NCI-H524 treated with DMSO at 0.1 percent for 48 hours (cell line): ENCODE measurements around the gene ZNF582.
A peak's percentile ranks its signal among the peaks of the same experiment; 100 is the strongest.

Experiments
- DNase-seq: peaks from one replicate; lab custom pipeline; 2025; lab: John Stamatoyannopoulos, UW

Gene ZNF582

GRCh38 chr19:56393119-56394012, at the start of gene ZNF582:
Gene ZNF582, minus strand, starts transcription at chr19:56393534. Its CDS starts 1,782 bp downstream, at chr19:56391752.
- peak; percentile 55 for DNase-seq

DNA sequence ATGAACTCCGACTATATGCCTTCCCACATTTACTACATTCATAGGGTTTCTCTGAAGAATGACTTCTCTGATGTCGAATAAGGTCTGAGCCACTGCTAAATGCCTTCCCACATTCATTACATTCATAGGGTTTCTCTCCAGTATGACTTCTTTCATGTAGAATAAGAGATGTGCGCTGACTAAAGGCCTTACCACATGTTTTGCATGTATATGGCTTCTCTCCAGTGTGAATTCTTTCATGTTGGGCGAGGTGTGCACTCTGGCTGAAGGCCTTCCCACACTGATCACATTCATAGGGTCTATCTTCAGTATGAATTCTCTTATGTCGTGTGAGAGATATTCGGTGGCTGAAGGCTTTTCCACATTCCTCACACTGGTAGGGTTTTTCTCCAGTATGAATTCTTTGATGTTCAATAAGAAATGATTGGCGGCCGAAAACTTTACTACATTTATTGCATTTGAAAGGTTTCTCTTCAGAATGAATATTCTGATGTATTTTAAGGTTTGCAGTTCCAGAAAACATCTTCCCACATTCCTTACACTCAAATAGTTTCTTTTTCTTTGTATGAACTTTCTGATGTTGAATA, 48.0 kb upstream of the ZNF582 start:
- DNase-seq: no peak

- no peak for DNase-seq
Observed at GRCh38 chr19:56423985-56424353, 30.6 kb upstream of the ZNF582 start.

DNA sequence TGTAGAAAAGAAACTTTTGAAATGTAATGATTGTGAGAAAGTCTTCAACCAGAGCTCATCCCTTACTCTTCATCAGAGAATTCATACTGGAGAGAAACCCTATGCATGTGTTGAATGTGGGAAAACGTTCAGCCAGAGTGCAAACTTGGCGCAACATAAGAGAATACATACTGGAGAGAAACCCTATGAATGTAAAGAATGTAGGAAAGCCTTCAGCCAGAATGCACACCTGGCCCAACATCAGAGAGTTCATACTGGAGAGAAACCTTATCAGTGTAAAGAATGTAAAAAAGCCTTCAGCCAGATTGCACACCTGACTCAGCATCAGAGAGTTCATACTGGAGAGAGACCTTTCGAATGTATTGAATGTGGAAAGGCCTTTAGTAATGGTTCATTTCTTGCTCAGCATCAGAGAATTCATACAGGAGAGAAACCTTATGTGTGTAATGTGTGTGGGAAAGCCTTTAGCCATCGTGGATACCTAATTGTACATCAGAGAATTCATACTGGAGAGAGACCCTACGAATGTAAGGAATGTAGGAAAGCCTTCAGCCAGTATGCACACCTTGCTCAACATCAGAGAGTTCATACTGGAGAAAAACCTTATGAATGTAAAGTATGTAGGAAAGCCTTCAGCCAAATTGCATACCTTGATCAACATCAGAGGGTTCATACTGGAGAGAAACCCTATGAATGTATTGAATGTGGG, 30.1 kb upstream of the ZNF582 start:
- DNase-seq: no peak

DNA sequence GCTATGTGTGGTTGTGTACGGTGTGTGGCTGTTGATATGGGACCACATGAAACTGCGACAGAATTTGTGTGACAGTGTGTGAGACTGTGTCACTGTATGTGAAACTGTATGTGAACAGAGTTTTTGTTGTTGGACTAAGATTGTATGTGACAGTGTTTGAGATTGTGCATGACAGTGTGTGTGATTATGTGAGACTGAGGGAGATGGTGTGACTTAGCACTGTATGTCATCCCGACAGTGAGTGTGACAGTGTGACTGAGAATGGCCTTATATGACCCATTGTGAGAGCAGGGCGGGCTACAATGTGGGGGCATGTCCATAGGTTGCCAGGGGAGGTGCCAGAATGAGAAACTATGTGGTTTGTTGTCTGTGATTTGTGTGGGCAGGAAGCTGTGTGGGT, 11.7 kb upstream of the ZNF582 start:
- no peak for DNase-seq

DNA sequence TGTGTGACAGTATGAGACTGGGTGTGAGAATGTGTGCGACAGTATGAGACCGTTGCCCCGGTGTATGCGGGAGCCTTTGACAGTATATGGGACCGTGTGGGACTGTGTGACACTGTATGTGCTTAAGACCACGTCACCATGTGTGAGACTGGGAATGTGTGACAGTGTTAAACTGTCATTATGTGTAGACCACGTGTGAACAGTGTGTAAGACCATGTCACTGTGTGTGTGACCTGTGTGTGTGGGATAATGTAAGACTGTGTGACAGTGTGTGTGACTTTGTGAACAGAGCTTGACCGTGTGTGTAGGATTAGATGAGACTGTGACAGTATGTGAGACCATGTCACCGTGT, 11.3 kb upstream of the ZNF582 start:
- no peak for DNase-seq

- peak; percentile 44 for DNase-seq
Observed at GRCh38 chr19:56403764-56404704, 10.7 kb upstream of the ZNF582 start, which contains the start of gene ZNF583. Gene ZNF583, plus strand, starts transcription at chr19:56404332. Its CDS starts 2,783 bp downstream, at chr19:56407115.

DNA sequence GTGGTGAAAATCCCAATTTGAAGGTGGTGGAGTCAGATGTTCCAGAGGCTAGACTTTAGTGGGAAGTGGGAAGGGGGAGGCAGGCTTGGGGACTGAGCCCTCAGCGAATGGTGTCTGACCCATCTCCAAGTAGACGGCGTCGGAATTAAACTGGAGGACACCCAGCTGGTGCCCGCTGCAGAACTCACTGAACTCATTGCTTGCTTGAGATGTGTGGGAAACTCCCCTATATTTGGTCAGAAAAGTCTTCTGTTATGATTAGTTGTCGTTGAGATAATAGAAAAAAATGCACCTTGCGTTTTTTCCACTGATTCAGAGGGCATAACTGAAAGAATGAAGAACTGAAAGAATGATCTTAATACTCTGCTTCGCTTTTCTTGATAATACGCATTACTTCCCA, 9.9 kb upstream of the ZNF582 start:
- no peak for DNase-seq

DNA sequence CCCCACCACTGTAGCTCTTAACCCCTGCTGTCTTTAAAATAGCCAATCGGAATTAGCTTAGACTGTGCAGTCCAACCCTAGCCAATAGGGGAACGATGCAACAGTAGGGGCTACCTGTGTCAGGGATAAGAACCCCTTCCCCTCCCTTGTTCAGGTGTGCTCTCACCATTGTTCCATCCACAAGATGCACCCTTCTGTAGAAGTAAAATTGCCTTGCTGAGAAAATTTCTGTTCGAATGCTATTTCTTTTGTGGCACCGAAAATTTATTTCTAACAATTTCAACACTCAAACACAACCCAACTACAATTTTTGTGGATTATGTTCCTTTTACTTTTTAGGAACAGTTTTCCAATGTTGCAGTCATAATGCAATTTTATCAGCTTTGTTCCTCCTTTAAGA, 7.2 kb upstream of the ZNF582 start:
- DNase-seq: no peak

DNA sequence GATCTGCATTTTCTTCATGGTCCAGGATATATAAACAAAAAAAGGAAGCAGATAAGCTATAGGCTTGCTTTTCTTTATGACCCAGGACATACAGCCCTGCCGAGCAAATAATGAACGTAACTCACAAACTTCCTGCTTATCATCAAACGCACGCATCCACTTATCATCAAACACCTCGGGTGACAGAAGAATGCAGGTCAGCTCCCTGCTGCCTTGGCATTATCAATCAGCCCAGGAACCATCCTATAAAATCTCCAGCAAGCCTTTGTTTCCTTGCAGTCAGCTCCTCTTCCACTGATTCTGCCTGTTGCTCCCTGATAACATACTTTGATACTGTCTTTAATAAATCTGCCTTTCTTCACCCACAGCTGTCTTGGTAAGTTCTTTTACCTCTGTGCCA, 5.5 kb upstream of the ZNF582 start:
- DNase-seq: no peak

DNA sequence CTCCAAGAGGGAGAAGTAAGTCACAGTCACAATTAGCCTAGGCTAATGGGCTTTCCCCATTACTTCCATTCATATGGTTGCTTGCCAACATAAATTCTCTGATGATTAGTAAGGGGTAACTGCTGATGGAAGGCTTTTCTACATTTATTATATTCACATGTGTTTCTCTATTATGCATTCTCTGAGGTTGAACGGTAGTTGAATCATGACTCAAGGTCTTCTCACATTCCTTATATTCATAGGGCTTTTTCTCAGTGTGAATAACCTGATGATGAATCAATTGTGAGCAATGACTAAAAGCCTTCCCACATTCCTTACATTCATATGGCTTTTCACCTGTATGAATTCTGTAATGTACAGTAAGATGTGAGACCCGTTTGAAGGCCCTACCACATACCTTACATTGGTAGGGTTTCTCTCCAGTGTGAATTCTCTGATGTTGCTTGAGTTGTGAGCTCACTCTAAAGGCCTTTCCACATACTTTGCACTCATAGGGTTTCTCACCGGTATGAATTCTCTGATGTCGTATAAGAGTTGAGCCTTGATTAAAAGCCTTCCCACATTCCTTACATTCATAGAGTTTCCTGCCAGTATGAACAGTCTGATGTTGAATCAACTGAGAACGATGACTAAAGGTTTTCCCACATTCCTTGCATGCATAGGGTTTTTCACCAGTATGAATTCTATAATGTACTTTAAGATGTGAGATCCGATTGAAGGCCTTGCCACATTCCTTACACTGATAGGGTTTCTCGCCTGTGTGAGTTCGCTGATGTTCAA, 9.3 kb downstream of the ZNF582 start:
- no peak for DNase-seq

DNA sequence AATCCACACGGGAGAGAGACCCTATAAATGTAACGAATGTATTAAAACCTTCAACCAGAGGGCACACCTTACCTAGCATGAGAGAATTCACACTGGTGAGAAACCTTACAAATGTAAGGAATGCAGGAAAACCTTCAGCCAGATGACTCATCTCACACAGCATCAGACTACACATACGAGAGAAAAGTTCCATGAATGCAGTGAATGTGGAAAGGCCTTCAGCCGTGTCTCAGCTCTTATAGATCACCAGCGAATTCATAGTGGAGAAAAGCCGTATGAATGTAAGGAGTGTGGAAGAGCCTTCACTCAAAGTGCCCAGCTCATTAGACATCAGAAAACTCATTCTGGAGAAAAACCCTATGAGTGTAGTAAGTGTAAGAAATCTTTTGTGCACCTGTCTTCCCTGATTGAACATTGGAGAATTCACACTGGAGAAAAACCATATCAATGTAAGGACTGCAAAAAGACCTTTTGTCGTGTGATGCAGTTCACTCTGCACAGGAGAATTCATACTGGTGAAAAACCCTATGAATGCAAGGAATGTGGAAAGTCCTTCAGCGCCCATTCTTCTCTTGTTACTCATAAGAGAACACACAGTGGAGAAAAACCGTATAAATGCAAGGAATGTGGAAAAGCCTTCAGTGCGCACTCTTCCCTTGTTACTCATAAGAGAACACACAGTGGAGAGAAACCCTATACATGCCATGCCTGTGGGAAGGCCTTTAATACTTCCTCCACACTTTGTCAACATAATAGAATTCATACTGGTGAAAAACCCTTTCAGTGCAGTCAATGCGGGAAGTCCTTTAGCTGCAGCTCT, 16.0 kb downstream of the ZNF582 start:
- no peak for DNase-seq

- DNase-seq: no peak
Observed at GRCh38 chr19:56372281-56372680, 21.1 kb downstream of the ZNF582 start.

DNA sequence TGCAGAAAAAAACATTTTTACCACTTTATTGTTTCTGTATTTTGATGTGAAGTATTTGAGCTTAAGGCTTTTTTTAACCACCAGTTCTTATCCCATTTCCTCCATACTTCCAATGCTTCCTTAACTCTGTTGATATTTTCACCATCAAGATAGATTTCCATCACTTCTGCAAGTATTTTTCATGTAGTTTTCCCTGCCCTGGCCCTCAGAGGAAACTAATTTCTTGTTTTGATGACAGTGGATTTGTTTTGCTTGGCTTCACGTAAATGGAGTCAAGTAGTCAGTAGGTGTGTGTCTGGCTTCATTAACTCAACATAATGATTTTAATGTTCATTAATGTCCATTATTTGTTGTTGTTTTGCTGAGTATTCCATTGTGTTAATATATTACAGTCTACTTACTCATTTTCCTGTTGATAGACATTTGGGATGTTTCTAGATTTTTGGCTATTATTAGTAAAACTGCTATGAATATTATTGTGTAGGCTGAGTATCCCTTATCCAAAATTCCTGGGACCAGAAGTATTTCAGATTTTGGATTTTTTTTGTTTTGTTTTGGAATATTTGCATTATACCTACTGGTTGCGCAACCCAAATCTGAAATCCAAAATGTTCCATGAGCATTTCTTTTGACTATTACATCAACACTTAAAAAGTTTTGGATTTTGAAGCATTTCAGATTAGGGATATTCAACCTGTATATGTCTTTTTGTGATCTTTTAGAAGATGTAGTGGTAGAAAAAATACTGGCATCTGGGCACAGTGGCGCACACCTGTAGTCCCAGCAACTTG, 23.3 kb downstream of the ZNF582 start:
- DNase-seq: no peak

DNA sequence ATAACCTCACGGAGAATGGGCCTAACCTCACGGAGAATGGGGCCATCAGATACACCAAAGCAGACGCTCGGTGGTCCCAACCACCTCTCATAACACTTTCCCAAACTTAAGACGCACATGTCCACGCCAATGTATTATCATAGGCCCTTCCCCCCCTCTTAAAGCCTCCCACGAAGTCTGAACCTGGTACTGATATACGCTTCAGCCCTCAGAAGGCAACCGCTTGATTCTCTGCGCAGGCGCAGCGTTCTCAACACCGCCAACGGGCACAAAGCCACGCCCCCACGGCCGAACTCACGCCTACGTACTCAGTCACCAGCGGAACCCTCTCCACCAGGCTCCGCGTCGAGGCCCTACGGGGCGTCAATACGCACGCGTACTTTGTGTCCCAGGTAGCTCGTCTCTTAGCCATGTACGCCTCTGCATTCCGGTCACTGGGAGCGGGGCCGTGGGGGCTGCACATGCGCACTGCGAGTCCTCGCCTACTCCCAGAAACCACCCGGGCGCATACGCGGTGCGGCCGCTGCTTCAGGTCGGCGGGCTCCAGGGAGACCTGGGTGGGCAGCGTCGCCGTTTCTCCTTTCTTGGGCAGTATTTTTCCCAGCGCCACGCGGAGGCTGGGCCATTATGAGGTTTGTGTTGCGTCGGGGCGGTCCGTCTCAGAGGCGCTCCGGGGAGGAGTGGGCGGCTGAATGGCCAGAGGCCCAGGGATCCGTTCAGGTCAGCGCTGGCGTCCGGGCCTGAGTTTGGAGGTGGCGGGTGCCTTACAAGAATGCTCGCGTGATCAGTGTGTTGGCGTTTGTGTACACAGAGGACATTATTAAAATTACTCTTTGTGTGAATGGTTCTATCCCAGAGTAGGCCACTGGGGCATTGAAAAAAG, 25.3 kb downstream of the ZNF582 start:
- peak; percentile 88 for DNase-seq

- DNase-seq: no peak
Observed at GRCh38 chr19:56360841-56361240, 32.5 kb downstream of the ZNF582 start.

- DNase-seq: no peak
Observed at GRCh38 chr19:56356944-56357343, 36.4 kb downstream of the ZNF582 start.

- no peak for DNase-seq
Observed at GRCh38 chr19:56355517-56355916, 37.8 kb downstream of the ZNF582 start.
